GM18508 (cell line): ENCODE measurements around the gene TUBB.
A peak's percentile ranks its signal among the peaks of the same experiment; 100 is the strongest.
"Not testable (repeated sequence)": the region's sequence is repeated elsewhere in the genome, so short reads cannot be mapped to it uniquely, and the experiment has no call there.

ENCODE experiments used
- ATAC-seq: cut with Tn5 transposase; IDR thresholded peaks from one replicate; pipeline ENCODE4 v1.9.1; 2021; ENCODE audit warnings: moderate number of reproducible peaks; ENCODE audit not compliant: insufficient read depth, unreplicated experiment

The TUBB gene

DNA sequence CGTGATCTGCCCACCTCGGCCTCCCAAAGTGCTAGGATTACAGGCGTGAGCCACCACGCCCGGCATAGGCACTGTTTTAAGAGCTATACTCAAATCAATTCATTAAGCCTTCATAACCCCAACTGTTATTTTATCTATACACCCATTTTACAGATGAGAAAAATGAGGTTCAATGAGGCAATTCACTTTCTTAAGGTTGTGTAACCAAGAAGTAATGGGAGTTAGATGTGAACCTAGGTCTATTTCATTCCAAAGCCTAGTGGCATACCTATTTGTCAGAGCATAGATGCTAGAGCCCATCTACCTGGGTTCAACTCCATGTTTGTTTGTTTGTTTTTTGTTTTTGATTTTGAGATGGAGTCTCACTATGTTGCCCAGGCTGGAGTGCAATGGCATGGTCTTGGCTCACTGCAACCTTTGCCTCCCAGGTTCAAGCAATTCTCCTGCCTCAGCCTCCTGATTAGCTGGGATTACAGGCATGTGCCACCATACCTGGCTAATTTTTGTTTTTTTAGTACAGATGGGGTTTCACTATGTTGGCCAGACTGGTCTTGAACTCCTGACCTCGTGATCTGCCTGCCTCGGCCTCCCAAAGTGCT lies 36.4 kb downstream of the TUBB start:
- ATAC-seq: not testable (repeated sequence)

DNA sequence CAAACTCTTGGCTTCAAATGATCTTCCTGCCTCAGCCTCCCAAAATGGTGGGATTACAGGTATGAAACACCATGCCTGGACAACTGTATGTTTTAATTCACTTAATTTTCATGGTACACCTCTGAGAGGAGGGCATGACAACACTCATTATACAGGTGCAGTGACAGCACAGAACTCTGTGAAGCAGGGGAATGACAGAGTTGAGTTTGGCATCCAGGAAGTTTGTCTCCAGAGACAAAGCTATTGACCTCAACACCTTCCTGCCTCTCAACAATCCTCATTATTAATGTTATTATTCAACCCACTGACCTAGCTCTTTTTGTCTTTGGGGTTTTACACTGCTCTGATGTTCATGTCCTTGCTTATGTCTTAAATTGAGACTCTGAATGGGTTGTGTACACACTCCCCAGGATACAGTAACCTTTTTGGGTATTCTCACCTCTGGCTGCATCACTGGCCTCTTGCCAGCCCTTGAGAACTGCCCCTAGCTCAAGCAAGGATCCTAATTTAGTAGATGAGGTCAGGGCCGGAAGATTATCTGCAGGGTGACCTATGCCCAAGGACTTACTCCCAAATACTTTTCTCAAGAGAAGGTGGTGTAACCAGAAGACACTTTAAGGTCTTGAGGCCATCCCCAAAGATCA lies 37.2 kb downstream of the TUBB start:
- ATAC-seq: no peak

DNA sequence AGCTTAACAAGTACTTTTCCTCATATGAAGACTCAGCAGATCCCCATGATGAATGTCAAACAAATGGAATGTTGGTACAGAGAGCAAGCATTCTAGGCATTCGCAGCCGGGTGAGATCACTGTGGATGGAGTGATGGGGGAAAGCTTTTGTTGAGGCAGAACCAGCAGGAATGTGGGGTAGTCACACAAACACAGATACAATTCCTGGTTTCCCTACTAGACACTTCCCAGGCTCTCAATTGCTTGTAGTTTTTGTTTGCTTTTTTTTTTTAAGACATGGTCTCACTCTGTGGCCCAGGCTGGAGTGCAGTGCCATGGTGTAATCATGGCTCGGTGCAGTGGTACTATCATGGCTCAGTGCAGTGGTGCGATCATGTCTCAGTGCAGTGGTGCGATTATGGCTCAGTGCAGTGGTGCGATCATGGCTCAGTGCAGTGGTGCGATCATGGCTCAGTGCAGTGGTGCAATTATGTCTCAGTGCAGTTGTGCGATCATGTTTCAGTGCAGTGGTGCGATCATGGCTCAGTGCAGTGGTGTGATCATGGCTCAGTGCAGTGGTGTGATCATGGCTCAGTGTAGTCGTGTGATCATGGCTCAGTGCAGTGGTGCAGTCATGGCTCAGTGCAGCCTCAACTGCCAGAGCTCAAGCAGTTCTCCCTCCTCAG lies 39.6 kb downstream of the TUBB start:
- ATAC-seq: no peak

DNA sequence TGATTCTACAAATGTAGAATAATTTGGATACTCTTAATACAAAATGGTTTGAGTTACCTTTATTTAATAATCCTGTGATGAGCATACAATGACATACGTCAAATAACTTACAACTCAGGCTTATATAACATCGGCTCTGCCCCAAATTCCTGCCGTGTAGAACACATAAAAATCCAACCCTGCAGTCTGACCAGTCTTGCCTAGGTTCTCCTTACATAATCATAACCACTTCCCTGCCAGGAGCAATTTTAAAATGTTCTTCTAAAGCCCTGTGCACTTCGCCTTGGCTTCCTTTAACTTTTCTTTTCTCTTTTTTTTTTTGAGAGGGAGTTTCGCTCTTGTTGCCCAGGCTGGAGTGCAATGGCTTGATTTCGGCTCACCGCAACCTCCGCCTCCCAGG lies 40.4 kb downstream of the TUBB start:
- no peak for ATAC-seq

DNA sequence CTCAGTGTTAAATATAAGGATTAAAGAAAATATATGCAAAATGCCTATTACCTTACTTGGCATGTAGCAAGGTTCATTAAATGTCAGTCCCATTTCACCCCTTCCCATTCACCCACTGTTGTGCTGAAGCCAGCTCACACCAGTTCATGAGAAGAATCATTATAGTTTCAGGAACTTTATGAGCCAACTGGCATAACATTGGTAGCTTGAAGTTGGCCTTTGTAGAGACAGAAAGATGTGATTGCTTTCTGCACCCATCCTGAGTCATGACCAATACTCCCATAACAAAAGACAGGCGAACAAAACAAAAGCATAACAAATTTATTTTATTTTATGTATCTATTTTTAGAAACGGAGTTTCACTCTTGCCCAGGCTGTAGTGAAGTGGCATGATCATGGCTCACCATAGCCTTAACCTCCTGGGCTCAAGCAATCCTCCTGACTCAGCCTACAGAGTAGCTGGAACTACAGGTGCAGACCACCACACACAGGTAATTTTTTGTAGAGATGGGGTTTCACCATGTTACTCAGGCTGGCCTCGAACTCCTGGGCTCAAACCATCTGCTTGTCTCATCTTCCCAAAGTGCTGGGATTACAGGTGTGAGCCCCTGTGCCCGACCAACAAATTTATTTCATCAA lies 41.8 kb downstream of the TUBB start:
- no peak for ATAC-seq

DNA sequence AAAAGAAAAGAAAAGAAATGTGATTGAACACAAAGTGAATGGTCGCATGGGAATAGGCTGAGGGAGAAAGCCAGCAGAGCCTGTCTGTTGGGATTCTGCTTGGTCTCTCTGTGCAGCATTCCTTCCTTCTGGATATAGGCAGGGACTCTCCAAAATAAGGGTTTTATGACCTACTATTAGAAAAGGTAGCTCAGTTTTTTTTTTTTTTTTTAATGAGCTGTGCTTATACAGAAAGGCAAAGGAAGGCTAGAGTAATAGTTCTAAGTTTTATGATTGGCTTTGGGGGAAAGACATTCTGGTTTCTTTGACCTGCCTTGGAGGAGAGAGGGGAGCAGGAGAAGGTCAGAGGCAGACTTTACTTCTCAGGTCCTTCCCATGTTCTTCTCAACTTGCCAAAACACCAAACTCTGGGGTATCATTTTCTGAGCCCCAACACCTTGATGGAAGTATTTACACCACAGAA lies 43.0 kb downstream of the TUBB start:
- no peak for ATAC-seq

DNA sequence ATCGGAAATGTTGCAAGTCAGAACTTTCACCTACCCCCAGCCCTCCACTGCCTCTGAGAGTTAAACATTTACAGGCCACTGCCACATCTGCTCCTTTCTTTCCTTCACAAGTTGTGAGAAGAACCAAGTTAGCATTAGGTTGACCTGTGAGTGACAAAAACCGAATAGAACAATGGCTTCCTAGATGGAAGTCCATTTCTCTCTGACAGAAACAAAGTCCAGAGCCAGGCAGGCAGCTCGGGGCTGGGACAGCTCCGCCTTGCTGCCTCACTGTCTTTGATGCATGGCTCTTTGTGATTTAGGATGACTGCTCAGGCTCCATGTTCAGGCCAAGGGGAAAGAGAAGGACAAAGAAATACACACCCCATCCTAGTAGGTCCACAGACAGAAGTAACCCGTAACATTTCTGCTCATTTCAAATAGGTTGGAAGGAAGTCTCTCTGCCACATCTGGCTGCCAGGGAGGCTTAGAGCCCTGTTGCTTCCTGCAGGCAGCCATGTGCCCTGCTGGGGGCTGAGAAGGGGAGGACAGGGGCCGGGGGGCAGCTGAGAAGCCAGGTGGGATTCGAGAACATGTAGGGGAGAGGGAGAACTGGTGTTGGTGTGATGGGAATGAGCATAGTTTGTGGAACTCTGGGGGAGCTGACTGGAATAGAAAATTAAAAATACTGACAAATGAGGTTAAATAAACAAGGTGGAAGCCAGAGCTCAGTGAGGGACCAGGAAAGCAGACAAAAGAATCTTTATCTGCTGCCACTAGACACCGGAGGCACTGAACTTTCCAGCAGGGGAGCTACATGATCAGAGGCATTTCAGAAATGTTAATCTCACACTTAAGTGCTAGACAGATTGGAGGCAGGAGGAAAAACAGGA lies 43.7 kb downstream of the TUBB start:
- ATAC-seq: peak; percentile 46

DNA sequence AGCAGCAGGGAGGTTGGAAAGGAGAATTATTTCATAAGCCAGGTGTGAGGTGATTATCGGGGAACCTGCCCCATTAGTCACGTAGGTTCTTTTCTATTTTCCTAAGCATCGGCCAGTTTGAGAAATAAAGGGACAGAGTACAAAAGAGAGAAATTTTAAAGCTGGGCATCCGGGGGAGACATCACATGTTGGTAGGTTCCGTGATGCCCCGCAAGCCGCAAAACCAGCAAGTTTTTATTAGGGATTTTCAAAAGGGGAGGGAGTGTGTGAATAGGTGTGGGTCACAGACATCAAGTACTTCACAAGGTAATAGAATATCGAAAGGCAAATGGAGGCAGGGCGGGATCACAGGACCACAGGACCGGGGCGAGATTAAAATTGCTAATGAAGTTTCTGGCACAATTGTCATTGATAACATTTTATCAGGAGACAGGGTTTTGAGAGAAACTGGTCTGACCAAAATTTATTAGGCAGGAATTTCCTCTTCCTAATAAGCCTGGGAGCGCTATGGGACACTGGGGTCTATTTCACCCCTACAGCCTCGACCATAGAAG lies 44.4 kb downstream of the TUBB start:
- not testable (repeated sequence) for ATAC-seq

DNA sequence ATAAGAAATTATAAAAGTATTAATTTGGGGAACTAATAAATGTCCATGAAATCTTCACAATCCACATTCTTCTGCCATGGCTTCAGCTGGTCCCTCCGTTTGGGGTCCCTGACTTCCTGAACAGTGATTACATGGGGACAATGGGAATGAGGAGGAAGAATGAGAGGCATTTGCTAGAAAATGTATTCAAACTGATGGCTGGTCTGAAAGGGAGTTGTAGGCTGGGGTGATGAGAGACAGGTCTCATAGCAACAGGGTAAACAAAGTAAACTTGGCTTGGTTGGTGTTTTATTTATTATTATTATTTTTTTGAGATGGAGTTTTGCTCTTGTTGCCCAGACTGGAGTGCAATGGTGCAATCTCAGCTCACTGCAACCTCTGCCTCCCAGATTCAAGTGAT lies 45.3 kb downstream of the TUBB start:
- ATAC-seq: not testable (repeated sequence)

DNA sequence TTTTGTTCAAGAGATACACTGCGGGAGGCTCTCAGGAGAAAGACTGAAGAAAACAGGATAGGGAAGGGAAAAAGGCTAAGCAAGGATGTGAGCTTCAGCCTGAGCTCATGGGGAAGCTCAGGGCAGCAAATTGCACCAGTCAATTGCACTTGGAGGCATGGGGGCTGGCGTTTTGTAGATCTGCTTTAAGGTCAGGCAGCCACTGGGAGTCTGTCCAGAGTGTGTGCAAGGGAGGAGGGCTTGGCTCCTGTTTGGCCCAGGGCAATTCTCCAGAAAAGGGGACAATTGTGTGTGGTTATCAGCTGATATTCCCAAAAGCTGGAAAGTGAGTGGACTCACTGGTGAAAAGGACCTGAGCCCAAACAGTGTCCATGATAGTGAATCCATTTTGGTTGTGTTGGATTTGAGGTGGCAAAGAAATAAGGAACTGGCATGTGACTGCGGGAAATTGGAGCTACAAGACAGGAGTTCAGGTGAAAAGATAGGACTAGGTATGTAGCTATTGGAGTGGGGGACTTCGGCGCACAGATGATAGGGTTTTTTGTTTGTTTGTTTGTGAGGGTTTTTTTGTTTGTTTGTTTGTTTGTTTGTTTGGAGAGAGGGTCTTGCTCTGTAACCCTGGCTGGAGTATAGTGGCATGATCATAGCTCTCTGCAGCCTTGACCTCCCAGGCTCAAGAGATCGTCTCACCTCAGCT lies 46.5 kb downstream of the TUBB start:
- ATAC-seq: no peak

DNA sequence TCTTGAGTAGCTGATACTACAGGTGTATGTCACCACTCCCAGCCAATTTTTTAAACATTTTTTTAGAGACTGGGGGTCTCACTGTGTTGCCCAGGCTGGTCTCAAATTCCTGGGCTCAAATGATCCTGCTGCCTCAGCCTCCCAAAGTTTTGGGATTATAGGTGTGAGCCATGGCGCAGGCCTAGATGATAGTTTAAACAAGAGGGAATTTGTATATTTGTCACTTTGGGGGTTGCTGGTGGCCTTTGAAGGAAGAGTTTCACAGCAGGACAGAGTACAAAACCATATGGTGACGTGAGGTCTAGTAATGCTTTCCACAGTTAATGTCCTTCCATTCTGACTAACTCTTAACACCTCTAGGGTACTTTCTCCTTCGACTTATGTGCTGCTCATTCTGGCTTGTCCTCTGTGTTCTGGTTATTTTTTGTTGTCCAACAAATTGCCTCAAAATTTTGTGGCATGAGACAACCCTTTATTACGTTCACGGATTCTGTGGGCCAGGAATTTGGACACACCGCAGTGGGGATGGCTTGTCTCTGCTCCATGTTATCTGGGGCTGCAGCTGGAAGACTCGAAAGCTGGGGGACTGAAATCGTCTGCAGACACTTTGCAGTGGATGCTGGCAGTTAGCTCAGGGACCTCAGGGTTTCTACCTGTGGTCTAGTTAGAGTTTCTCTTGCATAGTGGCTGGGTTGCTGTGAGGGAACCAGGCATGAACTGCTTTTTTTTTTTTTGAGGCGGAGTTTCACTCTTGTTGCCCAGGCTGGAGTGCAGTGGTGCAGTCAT lies 47.2 kb downstream of the TUBB start:
- ATAC-seq: no peak

DNA sequence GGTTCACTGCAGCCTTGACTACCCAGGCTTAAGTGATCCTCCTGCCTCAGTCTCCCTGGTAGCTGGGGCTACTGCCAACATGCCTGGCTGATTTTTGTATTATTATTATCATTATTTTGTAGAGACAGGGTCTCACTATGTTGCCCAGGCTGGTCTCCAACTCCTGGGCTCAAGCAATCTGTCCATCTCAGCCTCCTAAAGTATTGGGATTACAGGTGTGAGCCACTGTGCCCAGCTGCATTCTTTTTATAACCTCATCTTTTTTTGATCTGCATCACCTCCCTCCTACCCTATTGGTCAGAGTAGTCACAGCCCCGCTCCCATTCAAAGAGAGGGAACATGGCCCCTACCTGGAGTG lies 47.8 kb downstream of the TUBB start:
- ATAC-seq: no peak

DNA sequence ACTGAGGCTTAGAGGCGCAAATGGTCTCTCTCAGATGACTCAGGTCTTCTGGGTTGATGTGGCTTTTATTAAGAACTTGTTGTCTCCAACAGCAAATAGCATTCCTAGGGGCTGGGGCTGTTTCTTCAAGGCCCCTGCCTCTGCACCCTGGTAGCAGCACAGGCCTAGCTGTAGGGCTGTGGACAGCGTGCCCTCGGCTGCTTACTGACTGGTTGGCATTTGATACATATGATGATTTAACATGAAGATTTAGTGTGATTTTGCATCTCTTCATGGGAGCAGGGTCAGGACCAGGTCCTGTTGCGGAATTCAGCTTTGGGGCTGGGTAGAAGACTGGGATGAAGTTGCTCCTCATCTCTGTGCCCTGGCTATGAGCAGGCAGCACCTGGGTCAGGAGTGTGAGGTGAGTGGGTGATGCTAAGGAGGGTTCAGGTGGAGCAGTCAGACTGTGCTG lies 48.5 kb downstream of the TUBB start:
- no peak for ATAC-seq

DNA sequence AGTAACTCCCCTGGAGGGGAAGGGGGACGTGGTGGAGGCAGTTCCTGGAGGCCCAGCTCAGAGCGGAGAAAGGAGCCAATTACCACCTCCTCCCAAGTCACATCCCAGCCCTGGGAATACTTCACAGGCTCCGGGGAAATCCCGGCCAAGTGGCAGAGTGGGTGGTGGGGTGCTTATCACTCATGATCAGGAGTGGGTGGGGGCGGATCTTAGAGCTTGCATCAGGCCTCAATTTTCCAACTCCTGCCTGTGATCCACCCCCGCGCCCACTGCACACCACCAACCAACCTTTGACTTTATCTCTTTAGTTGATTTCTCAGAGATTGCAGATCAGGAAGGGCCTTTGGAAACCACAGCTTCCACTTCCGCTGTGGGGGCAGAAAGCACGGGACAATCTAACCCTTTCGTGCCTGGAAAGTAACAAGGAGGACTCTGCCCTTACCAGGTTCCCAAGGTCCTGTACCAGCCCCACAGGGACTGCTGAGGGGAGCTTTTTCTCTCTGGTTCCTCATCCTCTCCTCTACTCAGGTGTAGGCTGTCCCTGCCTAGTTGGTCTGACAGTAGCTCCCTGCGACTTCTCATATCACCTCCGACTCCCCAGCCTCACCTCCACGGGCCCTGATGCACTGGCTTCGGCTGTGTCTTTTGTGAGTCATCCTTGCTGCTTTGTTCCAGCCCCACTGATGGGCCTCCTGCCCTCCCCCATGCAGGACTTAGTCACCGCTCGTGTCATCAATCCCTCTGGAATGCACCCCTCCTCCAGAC lies 49.1 kb downstream of the TUBB start:
- ATAC-seq: no peak

DNA sequence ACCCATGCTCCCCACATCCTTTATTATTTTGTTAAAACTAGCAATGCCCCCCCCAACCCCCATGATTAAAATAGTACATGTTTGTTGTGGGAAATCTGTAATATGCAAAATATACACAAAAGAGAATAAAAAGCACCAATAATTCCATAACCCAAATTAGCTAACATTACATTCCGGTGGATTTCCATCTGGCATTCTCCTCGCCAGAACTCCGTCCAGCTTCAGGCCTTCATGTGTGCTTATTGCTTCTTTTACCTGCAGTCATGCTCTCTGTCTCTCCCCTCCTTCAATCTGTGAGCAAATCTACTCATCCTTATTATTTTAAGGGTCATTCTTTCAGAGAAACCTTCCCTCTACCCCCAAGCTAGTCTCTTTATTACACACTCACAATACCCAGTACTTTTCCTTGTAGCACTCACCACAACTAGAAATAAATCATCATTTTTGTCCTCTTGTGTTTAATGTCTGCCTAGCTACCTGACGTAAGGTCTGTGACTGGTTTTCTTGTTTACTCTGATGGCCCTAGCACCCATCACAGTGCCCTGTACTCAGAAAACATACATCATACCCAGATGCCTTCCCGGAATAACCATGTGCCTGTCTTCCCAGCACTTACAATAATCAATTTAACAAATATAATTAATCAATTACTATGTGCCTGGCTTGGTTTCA lies 49.8 kb downstream of the TUBB start:
- no peak for ATAC-seq

DNA sequence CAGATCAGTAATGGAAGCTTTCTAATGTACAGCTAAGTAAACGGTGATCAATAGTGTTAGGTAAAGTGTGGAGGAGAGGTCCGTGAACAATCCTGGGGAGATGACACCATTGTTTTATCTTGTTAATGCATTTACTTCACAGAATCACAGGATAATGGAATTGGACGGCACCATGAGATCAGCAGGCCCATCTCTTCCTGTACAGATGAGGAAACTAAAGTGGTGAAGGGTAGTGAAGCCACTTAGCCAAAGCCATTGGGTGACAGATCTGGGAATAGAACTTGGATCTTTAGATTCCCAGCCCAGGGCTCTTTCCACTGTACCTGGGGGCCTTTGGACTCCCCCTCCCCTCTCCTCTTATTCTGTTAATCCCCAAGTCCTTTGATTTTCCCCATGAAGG lies 50.4 kb downstream of the TUBB start:
- no peak for ATAC-seq

DNA sequence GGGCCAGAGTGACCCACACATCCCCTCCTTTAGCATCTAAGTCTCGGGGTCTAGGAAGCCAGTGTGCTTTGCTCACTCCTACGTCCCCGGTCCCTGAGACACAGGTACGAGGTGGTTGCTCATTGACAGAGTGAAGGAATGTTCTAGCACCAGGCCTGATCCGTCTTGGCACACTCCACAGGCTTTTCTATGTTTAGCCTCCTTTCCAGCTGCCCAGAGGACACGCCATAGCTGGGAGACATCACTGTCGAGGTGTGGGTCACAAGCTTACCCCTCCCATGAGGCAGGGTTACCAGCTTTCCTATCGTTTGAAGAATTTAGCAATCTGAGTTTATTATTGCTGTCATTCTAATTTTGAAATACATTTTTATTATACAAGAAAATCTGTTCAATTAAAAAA lies 54.5 kb downstream of the TUBB start:
- ATAC-seq: no peak
